ENCODE data around the gene ARHGEF12. TPM values are rescaled to one million over a fixed set of nuclear protein-coding genes. Genes with fewer than 3 reads are reported as not detected.

ARHGEF12 gene
- total RNA-seq, 1 donor from 2014 or later, result 121 TPM

- no peaks in the 10 kb centered on the region for H3K36me3 ChIP-seq
- no peak overlapping the region for H3K4me3 ChIP-seq
- peaks cover 28% of the 10 kb centered on the region for H3K4me1 ChIP-seq
- ATAC-seq, result no peak
- DNase-seq, result no peak
- no peaks in the 10 kb centered on the region for H3K9me3 ChIP-seq
- intact Hi-C loops (cut with DNase I), result no loop called here
- no peak overlapping the region for H3K27ac ChIP-seq
- no peak for TF ChIP-seq CTCF (IDR thresholded peaks at IDR 0.05)
- no peaks in the 10 kb centered on the region for H3K27me3 ChIP-seq (ENCODE audit: low read depth)
These were observed 68.3 kb downstream of the ARHGEF12 start for GRCh38 chr11:120404495-120404894.

GRCh38 chr11:120409655-120410054, 73.4 kb downstream of the ARHGEF12 start:
- intact Hi-C loops (cut with DNase I), result no loop called here
- TF ChIP-seq CTCF (IDR thresholded peaks at IDR 0.05), result no peak
- Histone ChIP-seq H3K27ac (no peak overlapping the region), H3K27me3 (ENCODE audit: low read depth) (no peaks in the 10 kb centered on the region), H3K36me3 (no peaks in the 10 kb centered on the region), H3K9me3 (no peaks in the 10 kb centered on the region), H3K4me3 (no peak overlapping the region), H3K4me1 (peaks cover 5% of the 10 kb centered on the region)
- no peak for DNase-seq
- no peak for ATAC-seq

GRCh38 chr11:120410622-120411380, 74.6 kb downstream of the ARHGEF12 start:
- Histone ChIP-seq H3K27ac (no peak overlapping the region), H3K9me3 (no peaks in the 10 kb centered on the region), H3K36me3 (no peaks in the 10 kb centered on the region), H3K27me3 (ENCODE audit: low read depth) (no peaks in the 10 kb centered on the region), H3K4me3 (no peak overlapping the region), H3K4me1 (peaks cover 4% of the 10 kb centered on the region)
- intact Hi-C loops (cut with DNase I), result no loop called here
- TF ChIP-seq CTCF (IDR thresholded peaks at IDR 0.05), result no peak
- ATAC-seq, result peak; percentile 74 to 93
- DNase-seq, result no peak

- no peak overlapping the region for H3K4me3 ChIP-seq
- no peaks in the 10 kb centered on the region for H3K27me3 ChIP-seq (ENCODE audit: low read depth)
- no peak overlapping the region for H3K27ac ChIP-seq
- intact Hi-C loops (cut with DNase I), result no loop called here
- peaks cover 4% of the 10 kb centered on the region for H3K4me1 ChIP-seq
- DNase-seq (no peak), ATAC-seq (no peak)
- no peak for TF ChIP-seq CTCF (IDR thresholded peaks at IDR 0.05)
- no peaks in the 10 kb centered on the region for H3K36me3 ChIP-seq
- H3K9me3 ChIP-seq, result no peaks in the 10 kb centered on the region
These were observed 77.3 kb downstream of the ARHGEF12 start for GRCh38 chr11:120413480-120413879.

- ATAC-seq, result no peak
- Histone ChIP-seq H3K4me1 (peaks cover 4% of the 10 kb centered on the region), H3K27ac (no peak overlapping the region), H3K36me3 (peaks cover 17% of the 10 kb centered on the region), H3K4me3 (no peak overlapping the region), H3K9me3 (no peaks in the 10 kb centered on the region), H3K27me3 (ENCODE audit: low read depth) (no peaks in the 10 kb centered on the region)
- no peak for TF ChIP-seq CTCF (IDR thresholded peaks at IDR 0.05)
- intact Hi-C loops (cut with DNase I), result no loop called here
- DNase-seq, result no peak
These were observed 84.4 kb downstream of the ARHGEF12 start for GRCh38 chr11:120420572-120420971.

Data from lower lobe of right lung (tissue), 2 donors.